DND-41 (cell line): ENCODE measurements around the gene IGLL5.

Experiments
- CTCF ChIP-seq: IDR thresholded peaks from 2 replicates; pipeline ENCODE4 v1.5.1; 2012; ENCODE audit warnings: borderline replicate concordance, low read length, moderate library complexity, mild to moderate bottlenecking; ENCODE audit not compliant: poor library complexity, severe bottlenecking; ENCODE audit errors: extremely low read depth
- EZH2 ChIP-seq: IDR thresholded peaks from 3 replicates; pipeline ENCODE4 v1.6.1; 2012; ENCODE audit warnings: borderline replicate concordance, low read depth, mild to moderate bottlenecking, moderate library complexity, low read length, inconsistent platforms; ENCODE audit not compliant: severe bottlenecking

GRCh38 chr22:22863001-22863400, 24.6 kb upstream of the IGLL5 start:
- TF ChIP-seq CTCF (no peak), EZH2 (no peak)
